MCF 10A (cell line): ENCODE results near the gene BATF3. TPM values are rescaled to one million over a fixed set of nuclear protein-coding genes. Genes with fewer than 3 reads are reported as not detected.
"Not testable (repeated sequence)": the region's sequence is repeated elsewhere in the genome, so short reads cannot be mapped to it uniquely, and the experiment has no call there.

Source experiments
- BruUV-seq: library from RNA; stranded (reverse); fragments of 400-500 nt; replicated peaks from 2 replicates; lab custom pipeline; 2021; lab: Mats Ljungman, UMichigan
- CTCF ChIA-PET: fragments of 300-600 bp; sonication (Branson Sonifier 250); formaldehyde crosslinking; extraction: SDS; loops from one replicate; lab custom pipeline; 2021; ENCODE audit warnings: antibody characterized with exemption, inconsistent platforms; lab: Yijun Ruan, JAX
- POLR2A ChIA-PET: fragments of 300-600, 350-650 bp; sonication (Branson Sonifier 250); formaldehyde crosslinking; extraction: SDS; loops from one replicate; lab custom pipeline; 2020; ENCODE audit warnings: antibody characterized with exemption, inconsistent platforms; lab: Yijun Ruan, JAX
- DNase-seq: peaks from one replicate; pipeline ENCODE4 v3.0.0-alpha.2; 2018; ENCODE audit not compliant: unreplicated experiment
- H3K27ac Mint-ChIP-seq: one replicate; pipeline ENCODE4 v1.8.0; 2022; ENCODE audit warnings: mild to moderate bottlenecking, low read depth, mixed read lengths; ENCODE audit not compliant: unreplicated experiment
- H3K27me3 Mint-ChIP-seq: one replicate; pipeline ENCODE4 v1.8.0; 2022; ENCODE audit warnings: mixed read lengths; ENCODE audit not compliant: insufficient read depth, unreplicated experiment
- H3K36me3 Mint-ChIP-seq: one replicate; pipeline ENCODE4 v1.8.0; 2022; ENCODE audit warnings: mild to moderate bottlenecking, moderate library complexity, mixed read lengths; ENCODE audit not compliant: insufficient read depth, unreplicated experiment
- H3K4me1 Mint-ChIP-seq: one replicate; pipeline ENCODE4 v1.8.0; 2022; ENCODE audit warnings: mixed read lengths; ENCODE audit not compliant: insufficient read depth, unreplicated experiment
- H3K4me3 Mint-ChIP-seq: one replicate; pipeline ENCODE4 v1.8.0; 2022; ENCODE audit warnings: mild to moderate bottlenecking, moderate library complexity, mixed read lengths; ENCODE audit not compliant: unreplicated experiment
- H3K9me3 Mint-ChIP-seq: one replicate; pipeline ENCODE4 v1.8.0; 2022; ENCODE audit warnings: mixed read lengths; ENCODE audit not compliant: unreplicated experiment
- CTCF ChIP-seq: fragments of 200-600 bp; IDR thresholded peaks from one replicate; pipeline ENCODE4 v1.8.0; 2022; ENCODE audit warnings: antibody characterized with exemption, mild to moderate bottlenecking; ENCODE audit not compliant: unreplicated experiment
- intact Hi-C: fragments of 100-400 bp; cut with micrococcal nuclease; formaldehyde crosslinking; loops from 2 replicates; pipeline ENCODE4 v1.14.1; 2022
- total RNA-seq: library from RNA; stranded (reverse); gene quantifications from 2 replicates; pipeline ENCODE4 v1.2.3, GENCODE V29; 2022

The BATF3 gene
- total RNA-seq, 1 experiment from 2014 or later = 1.5 TPM

GRCh38 chr1:212666116-212666775 is 33.4 kb downstream of the BATF3 start:
- no peak overlapping the region for H3K4me3 Mint-ChIP-seq
- ChIA-PET CTCF (no interaction called here), POLR2A (interaction anchor here (0.5 kb wide), 1 partner anchor 90 kb away, joined by 3 read pairs; no protein-coding TSS in a partner anchor)
- intact Hi-C loops = loop anchor here (2.0 kb wide), 1 partner anchor 33 kb away; the partner anchor contains the start of gene BATF3
- no peak for TF ChIP-seq CTCF
- no peak for DNase-seq
- H3K9me3 Mint-ChIP-seq = no peaks in the 10 kb centered on the region
- no peaks in the 10 kb centered on the region for H3K36me3 Mint-ChIP-seq
- peaks cover 13% of the 10 kb centered on the region for H3K27me3 Mint-ChIP-seq
- H3K27ac Mint-ChIP-seq = no peak overlapping the region
- H3K4me1 Mint-ChIP-seq = peaks cover 23% of the 10 kb centered on the region
- no TSS peak for BruUV-seq

GRCh38 chr1:212665241-212666115 is 34.2 kb downstream of the BATF3 start:
- POLR2A ChIA-PET = interaction anchor here (0.5 to 0.9 kb wide), 2 partner anchors 89 to 126 kb away, joined by 3 read pairs; partner anchors contain the start of genes NSL1 and TATDN3
- CTCF ChIA-PET = interaction anchor here (0.6 to 1.6 kb wide), 9 partner anchors 13 to 187 kb away, joined by 3 to 6 read pairs (median 4); no protein-coding TSS in a partner anchor
- TF ChIP-seq CTCF = peak; percentile 75
- peak; percentile 56 for DNase-seq
- intact Hi-C loops = loop anchor here (1.0 to 2.0 kb wide), 3 partner anchors 33 to 329 kb away; partner anchors contain the start of gene BATF3
- no peaks in the 10 kb centered on the region for H3K9me3 Mint-ChIP-seq
- peaks cover 16% of the 10 kb centered on the region for H3K4me1 Mint-ChIP-seq
- H3K27ac Mint-ChIP-seq = peak overlapping the region; percentile 62
- H3K4me3 Mint-ChIP-seq = no peak overlapping the region
- peaks cover 21% of the 10 kb centered on the region for H3K27me3 Mint-ChIP-seq
- H3K36me3 Mint-ChIP-seq = no peaks in the 10 kb centered on the region
- BruUV-seq = no TSS peak

- DNase-seq = no peak
- ChIA-PET POLR2A (interaction anchor here (0.6 to 0.9 kb wide), 3 partner anchors 76 to 400 kb away, joined by 3 read pairs; partner anchors contain the start of genes NSL1 and TATDN3), CTCF (interaction anchor here (0.5 to 1.6 kb wide), 15 partner anchors 12 to 213 kb away, joined by 3 to 6 read pairs (median 3); no protein-coding TSS in a partner anchor)
- Mint-ChIP-seq H3K36me3 (no peaks in the 10 kb centered on the region), H3K27ac (no peak overlapping the region), H3K27me3 (peaks cover 30% of the 10 kb centered on the region), H3K4me3 (no peak overlapping the region), H3K4me1 (peaks cover 16% of the 10 kb centered on the region), H3K9me3 (no peaks in the 10 kb centered on the region)
- BruUV-seq = no TSS peak
- intact Hi-C loops = loop anchor here (1.0 to 2.0 kb wide), 2 partner anchors 118 to 330 kb away; no protein-coding TSS in a partner anchor
- no peak for TF ChIP-seq CTCF
Observed at GRCh38 chr1:212664409-212665199, 35.0 kb downstream of the BATF3 start.

- BruUV-seq, H3K4me1 Mint-ChIP-seq, H3K27ac Mint-ChIP-seq, H3K4me3 Mint-ChIP-seq, H3K36me3 Mint-ChIP-seq, DNase-seq, intact Hi-C loops, H3K9me3 Mint-ChIP-seq: not testable (repeated sequence)
- H3K27me3 Mint-ChIP-seq = peaks cover 48% of the 10 kb centered on the region
- ChIA-PET CTCF (interaction anchor here (1.2 kb wide), 1 partner anchor 92 kb away, joined by 4 read pairs; no protein-coding TSS in a partner anchor), POLR2A (interaction anchor here (0.6 kb wide), 1 partner anchor 111 kb away, joined by 3 read pairs; no protein-coding TSS in a partner anchor)
Observed at GRCh38 chr1:212658250-212658649, 41.4 kb downstream of the BATF3 start.
